ENCODE measurements around the gene IL17RA.

- peak; percentile 53 for TF ChIP-seq CTCF (IDR thresholded peaks at IDR 0.05; ENCODE audit: low read length)
- TF ChIP-seq EZH2 (IDR thresholded peaks at IDR 0.05; ENCODE audit: borderline replicate concordance, low read length), result no peak
Measured at GRCh38 chr22:17095538-17095937, 10.7 kb downstream of the IL17RA start.

Data from OCI-LY1 (cell line).